PC-9 (cell line): ENCODE data around the gene DPP10. TPM values are rescaled to one million over a fixed set of nuclear protein-coding genes. Genes with fewer than 3 reads are reported as not detected.

Experiments used
- Bru-seq: library from RNA; stranded (reverse); fragments of 400-500 nt; gene quantifications from one replicate; lab custom pipeline; 2021; lab: Mats Ljungman, UMichigan
- BruChase-seq, 2 experiments: library from RNA; stranded (reverse); fragments of 400-500 nt; gene quantifications; one replicate each; lab custom pipeline; 2021; lab: Mats Ljungman, UMichigan
- BruUV-seq: library from RNA; stranded (reverse); fragments of 400-500 nt; replicated peaks from 2 replicates; lab custom pipeline; 2021; lab: Mats Ljungman, UMichigan
- CTCF ChIA-PET: fragments of 300-600 bp; sonication (Branson Sonifier 250); formaldehyde crosslinking; loops from one replicate; lab custom pipeline; 2022; ENCODE audit warnings: antibody characterized with exemption; lab: Charles Lee
- POLR2A ChIA-PET: fragments of 300-600 bp; sonication (Branson Sonifier 250); formaldehyde crosslinking; loops from one replicate; lab custom pipeline; 2022; ENCODE audit warnings: antibody characterized with exemption; ENCODE audit not compliant: unreplicated experiment; lab: Charles Lee
- DNase-seq, 2 experiments: peaks; one replicate each; pipeline versions ENCODE4 v3.0.0 to v3.0.0-alpha.2; 2015 to 2022; ENCODE audit warnings: mixed read lengths in 1 of 2
- H2AFZ ChIP-seq: fragments of 200-600 bp; sonication (generic); 2 replicates; pipeline ENCODE4 v1.8.1; 2017; ENCODE audit warnings: antibody characterized with exemption
- H3F3A ChIP-seq: fragments of 200-600 bp; sonication (generic); 2 replicates; pipeline ENCODE4 v1.8.1; 2017; ENCODE audit warnings: antibody characterized with exemption, mild to moderate bottlenecking, low read depth; ENCODE audit not compliant: insufficient read depth
- H3K27ac ChIP-seq: fragments of 200-600 bp; sonication (generic); 2 replicates; pipeline ENCODE4 v1.6.1; 2016; ENCODE audit warnings: mixed run types
- H3K27me3 ChIP-seq: fragments of 200-600 bp; sonication (generic); 2 replicates; pipeline ENCODE4 v1.6.1; 2016; ENCODE audit warnings: low read depth, mixed run types; ENCODE audit not compliant: insufficient read depth
- H3K36me3 ChIP-seq: fragments of 200-600 bp; sonication (generic); 2 replicates; pipeline ENCODE4 v1.6.1; 2016; ENCODE audit warnings: low read depth, mixed run types
- H3K4me1 ChIP-seq: fragments of 200-600 bp; sonication (generic); replicated peaks from 2 replicates; pipeline ENCODE4 v1.6.1; 2016; ENCODE audit warnings: mixed run types; ENCODE audit not compliant: insufficient read depth
- H3K4me2 ChIP-seq: fragments of 200-600 bp; sonication (generic); 2 replicates; pipeline ENCODE4 v1.6.1; 2017; ENCODE audit warnings: mixed run types
- H3K4me3 ChIP-seq: fragments of 200-600 bp; sonication (generic); 2 replicates; pipeline ENCODE4 v1.6.1; 2016; ENCODE audit warnings: mixed run types
- H3K79me2 ChIP-seq: fragments of 200-600 bp; sonication (generic); 2 replicates; pipeline ENCODE4 v1.6.1; 2017; ENCODE audit warnings: low read depth, mixed run types
- H3K9me2 ChIP-seq: fragments of 200-600 bp; sonication (generic); 2 replicates; pipeline ENCODE4 v1.8.1; 2017; ENCODE audit warnings: mild to moderate bottlenecking; ENCODE audit not compliant: insufficient read depth
- H3K9me3 ChIP-seq: fragments of 200-600 bp; sonication (generic); 2 replicates; pipeline ENCODE4 v1.8.1; 2016; ENCODE audit warnings: low read depth; ENCODE audit not compliant: insufficient read depth
- H4K20me1 ChIP-seq: fragments of 200-600 bp; sonication (generic); 2 replicates; pipeline ENCODE4 v1.8.1; 2017; ENCODE audit not compliant: insufficient read depth
- EZH2 ChIP-seq: fragments of 200-600 bp; sonication (generic); IDR thresholded peaks from 2 replicates; pipeline ENCODE4 v1.8.0; 2017; ENCODE audit warnings: antibody characterized with exemption, low read depth
- intact Hi-C: fragments of 100-400 bp; cut with micrococcal nuclease; formaldehyde crosslinking; loops from one replicate; pipeline ENCODE4 v1.10.0; 2022; ENCODE audit not compliant: unreplicated experiment
- long read RNA-seq: library from polyadenylated mRNA; stranded (forward); transcript quantifications from one replicate; pipeline ENCODE4 v2.0.0, GENCODE V29; 2022
- total RNA-seq: library from RNA; stranded (reverse); gene quantifications from 2 replicates; pipeline ENCODE4 v1.2.3, GENCODE V29; 2021
- TF ChIP-seq, protein P1 (sequence below): fragments of 200-600 bp; sonication (generic); conservative IDR thresholded peaks from 2 replicates; pipeline ENCODE4 v1.6.1; 2017; ENCODE audit warnings: mixed run types, antibody characterized with exemption, mild to moderate bottlenecking, moderate library complexity

The DPP10 gene
- total RNA-seq (not detected in 2 replicates), Bru-seq, nascent RNA (percentile 0 among the genes with signal in this experiment), BruChase-seq, experiment 1, labeled RNA remaining after a 2-hour chase (percentile 0 among the genes with signal in this experiment), BruChase-seq, experiment 2, labeled RNA remaining after a 6-hour chase (not detected)
- long read RNA-seq, result 0 reads

- TF ChIP-seq, protein P1, sequence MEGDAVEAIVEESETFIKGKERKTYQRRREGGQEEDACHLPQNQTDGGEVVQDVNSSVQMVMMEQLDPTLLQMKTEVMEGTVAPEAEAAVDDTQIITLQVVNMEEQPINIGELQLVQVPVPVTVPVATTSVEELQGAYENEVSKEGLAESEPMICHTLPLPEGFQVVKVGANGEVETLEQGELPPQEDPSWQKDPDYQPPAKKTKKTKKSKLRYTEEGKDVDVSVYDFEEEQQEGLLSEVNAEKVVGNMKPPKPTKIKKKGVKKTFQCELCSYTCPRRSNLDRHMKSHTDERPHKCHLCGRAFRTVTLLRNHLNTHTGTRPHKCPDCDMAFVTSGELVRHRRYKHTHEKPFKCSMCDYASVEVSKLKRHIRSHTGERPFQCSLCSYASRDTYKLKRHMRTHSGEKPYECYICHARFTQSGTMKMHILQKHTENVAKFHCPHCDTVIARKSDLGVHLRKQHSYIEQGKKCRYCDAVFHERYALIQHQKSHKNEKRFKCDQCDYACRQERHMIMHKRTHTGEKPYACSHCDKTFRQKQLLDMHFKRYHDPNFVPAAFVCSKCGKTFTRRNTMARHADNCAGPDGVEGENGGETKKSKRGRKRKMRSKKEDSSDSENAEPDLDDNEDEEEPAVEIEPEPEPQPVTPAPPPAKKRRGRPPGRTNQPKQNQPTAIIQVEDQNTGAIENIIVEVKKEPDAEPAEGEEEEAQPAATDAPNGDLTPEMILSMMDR, result no peak
- TF ChIP-seq EZH2, result no peak
These were observed at the start of gene DPP10 for GRCh38 chr2:114442510-114442909. DPP10 (plus strand) TSS chr2:114442641.

DNA sequence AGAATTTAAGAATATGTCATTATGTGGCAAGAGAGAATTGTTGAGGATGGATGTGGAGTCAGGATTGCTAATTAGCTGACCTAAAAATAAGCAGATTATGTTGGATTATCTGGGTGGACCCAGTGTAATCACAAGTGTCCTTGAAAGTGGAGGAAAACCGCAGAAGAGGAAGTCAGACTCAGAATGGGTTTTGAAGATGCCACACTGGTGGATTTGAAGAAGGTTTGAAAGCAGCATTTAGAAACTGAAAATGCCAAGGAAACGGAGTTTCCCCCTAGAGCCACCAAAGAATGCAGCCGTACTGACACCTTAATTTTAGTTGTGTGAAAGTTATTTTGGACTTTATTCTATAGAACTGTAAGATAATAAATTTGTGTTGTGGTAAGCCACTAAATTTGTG lies 41.6 kb upstream of the DPP10 start:
- POLR2A ChIA-PET, result no interaction called here
- no peak overlapping the region for H3K4me2 ChIP-seq
- H3F3A ChIP-seq, result no peaks in the 10 kb centered on the region
- no peak overlapping the region for H3K27ac ChIP-seq
- no peaks in the 10 kb centered on the region for H3K79me2 ChIP-seq
- no peak for TF ChIP-seq EZH2
- H3K36me3 ChIP-seq, result no peaks in the 10 kb centered on the region
- H3K9me3 ChIP-seq, result no peaks in the 10 kb centered on the region
- DNase-seq, result no peak
- H3K27me3 ChIP-seq, result no peaks in the 10 kb centered on the region
- no peaks in the 10 kb centered on the region for H4K20me1 ChIP-seq
- no peaks in the 10 kb centered on the region for H3K4me1 ChIP-seq
- no peaks in the 10 kb centered on the region for H3K9me2 ChIP-seq
- BruUV-seq, result no TSS peak
- no peak overlapping the region for H2AFZ ChIP-seq
- CTCF ChIA-PET, result no interaction called here
- no peak overlapping the region for H3K4me3 ChIP-seq
- intact Hi-C loops, result no loop called here

More at GRCh38 chr2:114442510-114442909, at the start of gene DPP10:
- DNase-seq, result peak in 1 of 2 experiments; percentile 2
- H3K27me3 ChIP-seq, result no peaks in the 10 kb centered on the region
- POLR2A ChIA-PET, result no interaction called here
- H3K27ac ChIP-seq, result no peak within 1 kb of the TSS
- CTCF ChIA-PET, result no interaction called here
- H3K4me1 ChIP-seq, result no peaks in the 10 kb centered on the region
- H3K36me3 ChIP-seq, result no peaks in the 10 kb centered on the region
- H3K79me2 ChIP-seq, result no peaks in the 10 kb centered on the region
- no peaks in the 10 kb centered on the region for H3F3A ChIP-seq
- intact Hi-C loops, result no loop called here
- H2AFZ ChIP-seq, result no peak within 1 kb of the TSS
- H3K9me3 ChIP-seq, result no peaks in the 10 kb centered on the region
- H3K4me2 ChIP-seq, result no peak within 1 kb of the TSS
- H3K9me2 ChIP-seq, result no peaks in the 10 kb centered on the region
- H4K20me1 ChIP-seq, result no peaks in the 10 kb centered on the region; the same call in 1 of the 2 replicates
- no peak within 1 kb of the TSS for H3K4me3 ChIP-seq
- BruUV-seq, result no TSS peak

DNA sequence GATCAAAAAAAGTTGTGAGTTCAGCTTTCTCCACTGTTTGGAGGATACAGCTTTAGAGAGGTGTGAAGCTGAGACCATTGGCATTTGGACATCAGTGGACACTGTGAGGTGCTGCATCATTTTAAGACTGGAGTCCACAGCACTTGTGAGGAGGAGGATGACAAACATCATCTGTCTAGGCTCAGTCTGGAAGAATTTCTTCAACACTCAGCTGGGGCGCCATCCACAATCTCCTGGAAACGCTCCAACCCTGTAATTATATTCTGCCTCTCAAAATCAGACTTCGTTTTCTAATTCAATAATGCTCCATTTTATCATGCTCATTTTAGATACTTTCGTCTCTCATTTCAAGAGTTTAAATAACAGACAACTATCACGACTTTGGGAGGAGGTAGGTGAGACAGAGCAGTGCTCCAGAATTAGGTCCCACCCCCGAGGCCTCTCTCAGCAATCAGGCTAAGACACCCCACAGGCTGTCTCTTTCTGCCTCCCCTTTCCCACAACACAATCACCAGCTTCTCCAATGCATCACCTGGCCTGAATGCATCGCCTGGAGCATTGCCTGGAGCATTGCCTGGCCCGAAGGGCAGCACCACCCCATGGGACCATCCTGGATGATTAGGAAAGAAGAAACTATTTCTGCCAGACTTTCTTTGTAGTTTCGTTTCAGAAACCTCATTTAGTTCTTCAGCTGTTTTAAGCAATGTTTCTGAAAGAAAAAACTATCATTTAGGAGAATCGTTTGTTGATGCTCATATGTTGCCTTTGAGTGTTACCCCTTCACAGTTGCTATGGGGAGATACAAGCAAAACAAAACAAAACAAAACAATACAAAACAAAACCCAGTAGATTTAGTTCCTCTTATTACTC lies 37.0 kb upstream of the DPP10 start:
- Histone ChIP-seq H4K20me1 (no peaks in the 10 kb centered on the region), H3K4me3 (no peak overlapping the region), H3K9me3 (no peaks in the 10 kb centered on the region), H3K27ac (no peak overlapping the region), H3K4me1 (no peaks in the 10 kb centered on the region), H2AFZ (no peak overlapping the region), H3K36me3 (no peaks in the 10 kb centered on the region), H3K79me2 (no peaks in the 10 kb centered on the region), H3K4me2 (no peak overlapping the region), H3K27me3 (no peaks in the 10 kb centered on the region), H3K9me2 (no peaks in the 10 kb centered on the region), H3F3A (no peaks in the 10 kb centered on the region)
- no TSS peak for BruUV-seq
- ChIA-PET POLR2A (no interaction called here), CTCF (no interaction called here)
- intact Hi-C loops, result no loop called here
- no peak for TF ChIP-seq EZH2
- TF ChIP-seq, protein P1, result no peak
- DNase-seq, result no peak
